HG03066 (cell line): ENCODE results near the gene C11orf52.
"Not testable (repeated sequence)": the region's sequence is repeated elsewhere in the genome, so short reads cannot be mapped to it uniquely, and the experiment has no call there.

ENCODE experiments used
- ATAC-seq: cut with Tn5 transposase; IDR thresholded peaks from one replicate; pipeline ENCODE4 v1.9.1; 2021; ENCODE audit warnings: low read depth; ENCODE audit not compliant: unreplicated experiment

Gene C11orf52

DNA sequence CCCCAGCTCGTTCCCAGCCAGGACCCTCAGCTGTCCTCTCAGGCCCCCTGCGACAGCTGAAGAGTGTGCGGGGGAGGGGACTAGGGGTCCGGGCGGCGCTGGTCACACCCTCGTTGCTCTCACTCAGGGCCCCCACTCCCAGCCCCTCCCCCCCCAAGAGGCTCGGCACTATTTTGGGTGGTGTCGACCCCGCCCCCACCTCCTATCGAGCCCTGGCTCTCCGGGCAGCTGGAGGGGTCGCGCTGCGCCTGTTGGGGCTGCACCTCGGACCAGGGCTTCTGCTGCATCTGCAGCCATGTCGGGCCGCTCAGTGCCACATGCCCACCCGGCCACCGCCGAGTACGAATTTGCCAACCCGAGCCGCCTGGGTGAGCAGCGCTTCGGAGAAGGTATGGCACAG is 6.2 kb upstream of the C11orf52 start, which contains the start of gene HSPB2:
HSPB2 (plus strand) TSS at position 200 of the 400 bp plus-strand sequence; CDS start at position 296, 96 bp downstream.
- ATAC-seq = no peak

GRCh38 chr11:111913031-111913861 is 5.5 kb upstream of the C11orf52 start:
- no peak for ATAC-seq

GRCh38 chr11:111913997-111914396 is 4.7 kb upstream of the C11orf52 start:
- no peak for ATAC-seq

GRCh38 chr11:111916768-111917167 is 1.9 kb upstream of the C11orf52 start:
- no peak for ATAC-seq

DNA sequence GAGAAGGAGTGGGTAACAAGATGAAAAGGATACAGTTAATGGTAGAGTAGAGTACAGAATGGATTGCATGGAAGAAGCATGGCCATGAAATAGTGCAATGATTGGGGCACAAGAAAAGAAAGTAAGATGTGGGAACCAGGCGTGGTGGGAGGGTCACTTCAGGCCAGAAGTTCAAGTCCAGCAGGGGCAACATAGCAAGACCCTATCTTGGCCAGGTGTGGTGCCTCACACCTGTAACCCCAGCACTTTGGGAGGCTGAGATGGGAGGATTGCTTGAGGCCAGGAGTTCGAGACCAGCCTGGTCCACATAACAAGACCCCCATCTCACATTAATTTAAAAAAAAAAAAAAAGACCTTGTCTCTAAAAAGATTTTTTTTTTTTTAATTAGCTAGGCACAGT is 1.4 kb upstream of the C11orf52 start:
- ATAC-seq = no peak

- ATAC-seq = no peak
These were observed 925 bp upstream of the C11orf52 start for GRCh38 chr11:111917788-111918187.

DNA sequence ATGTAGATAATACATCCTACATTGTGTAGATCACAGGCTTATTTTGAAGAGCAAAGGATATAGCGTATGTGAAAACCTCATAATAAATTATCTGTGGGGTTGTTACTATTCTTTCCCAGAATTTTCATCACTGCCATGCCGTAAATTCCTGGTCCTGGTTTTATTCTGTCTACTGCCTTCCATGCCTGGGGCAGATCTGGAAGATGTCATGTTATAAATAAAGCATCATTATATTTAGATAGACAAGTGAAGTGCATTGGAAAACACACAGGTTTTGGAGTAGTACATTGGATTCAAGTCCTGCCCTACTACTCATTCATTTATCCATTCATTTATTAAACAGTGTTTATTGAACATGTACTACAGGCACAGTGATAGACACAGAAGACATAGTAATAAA is 2.2 kb downstream of the C11orf52 start:
- ATAC-seq = no peak

DNA sequence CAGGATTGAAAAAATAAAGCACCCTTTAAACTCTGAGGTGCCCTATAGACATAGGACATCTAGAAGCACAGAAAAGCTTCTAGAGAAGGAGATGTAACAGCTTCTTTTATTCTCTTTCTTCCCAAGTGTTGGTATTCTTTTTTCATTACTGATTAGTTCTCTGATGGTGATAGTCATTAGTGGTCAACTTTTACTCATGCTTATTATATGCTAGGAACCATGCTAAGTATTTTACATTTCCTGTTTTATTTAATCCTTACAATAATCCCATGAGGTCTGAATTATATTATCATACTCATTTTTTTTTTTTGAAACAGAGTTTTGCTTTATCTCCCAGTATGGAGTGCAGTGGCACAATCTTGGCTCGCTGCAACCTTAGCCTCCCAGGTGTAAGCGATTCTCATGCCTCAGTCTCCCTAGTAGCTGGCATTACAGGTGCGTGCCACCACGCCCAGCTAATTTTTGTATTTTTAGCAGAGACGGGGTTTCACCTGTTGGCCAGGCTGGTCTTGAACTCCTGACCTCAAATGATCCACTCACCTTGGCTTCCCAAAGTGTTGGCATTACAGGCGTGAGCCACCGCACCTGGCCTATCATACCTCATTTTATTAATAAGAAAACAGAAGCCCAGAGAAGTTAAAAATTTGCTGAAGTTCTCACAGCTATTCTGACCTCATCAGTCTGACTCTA is 3.0 kb downstream of the C11orf52 start:
- ATAC-seq = no peak

GRCh38 chr11:111922803-111923202 is 4.1 kb downstream of the C11orf52 start:
- ATAC-seq = no peak

DNA sequence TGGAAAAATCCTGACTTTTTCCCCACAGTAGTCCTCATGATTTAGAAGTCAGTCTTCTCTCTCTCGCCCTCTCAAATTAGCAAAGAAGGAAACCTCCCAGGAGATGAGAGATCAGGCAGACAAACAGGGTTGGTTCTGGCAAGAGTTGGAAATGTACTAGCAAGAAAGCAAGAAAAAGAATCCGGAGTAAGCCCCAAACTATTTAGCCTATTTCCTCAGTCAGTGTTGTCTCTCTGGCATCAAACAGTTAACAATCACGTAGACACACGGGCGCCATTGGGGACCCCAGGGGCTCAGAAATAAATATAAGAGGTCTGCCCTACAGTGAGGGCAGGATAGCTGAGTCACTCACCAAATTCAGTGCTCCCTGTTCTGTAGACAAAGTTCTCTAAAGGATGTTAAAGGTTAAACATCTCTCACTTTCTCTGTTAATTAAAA is 4.7 kb downstream of the C11orf52 start:
- ATAC-seq = no peak

DNA sequence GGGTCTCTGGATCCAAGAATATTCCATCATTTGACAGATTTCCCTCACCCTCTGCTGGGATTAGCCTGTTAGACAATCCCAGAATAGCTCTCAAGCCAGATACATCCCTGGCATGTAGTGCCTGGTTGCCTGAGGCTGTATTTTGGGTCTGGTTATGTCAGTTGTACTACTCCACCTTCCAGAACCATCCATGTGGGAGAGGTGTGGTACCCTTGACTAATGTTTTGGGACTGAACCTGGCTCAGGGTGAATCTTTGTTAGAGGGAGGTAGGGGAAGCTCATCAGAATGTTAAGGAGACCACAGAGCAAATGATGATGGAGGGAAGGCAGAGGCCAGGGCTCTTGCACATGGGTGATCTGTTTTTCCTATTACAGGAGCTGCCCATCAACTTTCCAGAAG is 5.2 kb downstream of the C11orf52 start:
- ATAC-seq = no peak

GRCh38 chr11:111925953-111926352 is 7.2 kb downstream of the C11orf52 start:
- no peak for ATAC-seq

GRCh38 chr11:111926505-111927391 is 8.0 kb downstream of the C11orf52 start:
- ATAC-seq = peak; percentile 92

DNA sequence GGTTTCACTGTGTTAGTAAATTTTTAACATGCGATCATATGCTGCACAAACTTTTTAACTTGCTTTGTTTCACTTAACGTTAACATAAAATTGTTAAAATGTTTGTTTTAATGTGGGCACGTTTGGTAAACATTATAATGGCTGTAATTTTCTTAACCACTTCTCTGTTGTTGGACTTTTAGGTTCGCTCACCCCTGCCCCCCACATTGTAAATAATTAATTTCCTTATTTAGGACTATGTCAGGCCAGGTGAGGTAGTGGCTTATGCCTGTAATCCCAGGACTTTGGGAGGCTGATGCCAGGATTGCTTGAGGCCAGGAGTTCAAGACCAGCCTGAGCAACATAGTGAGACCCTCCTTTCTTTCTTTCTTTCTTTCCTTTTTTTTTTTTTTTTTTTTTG is 11.8 kb downstream of the C11orf52 start:
- no peak for ATAC-seq

DNA sequence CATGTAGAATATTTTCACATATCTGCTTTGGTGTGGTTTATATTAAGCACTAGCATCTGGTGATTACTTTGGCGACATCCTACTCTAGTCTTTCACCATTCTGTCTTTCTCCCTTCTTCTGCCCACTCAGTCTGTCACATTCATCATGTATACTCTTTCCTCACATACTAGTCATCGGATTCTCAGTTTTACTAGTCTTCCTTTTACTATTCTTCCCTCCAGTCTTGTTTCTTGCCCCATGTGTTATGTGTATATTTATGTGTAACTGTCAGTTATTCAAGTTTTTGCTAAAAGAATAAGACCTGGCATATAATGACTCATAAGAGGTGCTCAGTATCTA is 13.9 kb downstream of the C11orf52 start:
- ATAC-seq = no peak

GRCh38 chr11:111933176-111933575 is 14.5 kb downstream of the C11orf52 start:
- not testable (repeated sequence) for ATAC-seq

GRCh38 chr11:111933872-111934271 is 15.2 kb downstream of the C11orf52 start:
- no peak for ATAC-seq

- ATAC-seq = no peak
These were observed 15.6 kb downstream of the C11orf52 start for GRCh38 chr11:111934306-111934705.

DNA sequence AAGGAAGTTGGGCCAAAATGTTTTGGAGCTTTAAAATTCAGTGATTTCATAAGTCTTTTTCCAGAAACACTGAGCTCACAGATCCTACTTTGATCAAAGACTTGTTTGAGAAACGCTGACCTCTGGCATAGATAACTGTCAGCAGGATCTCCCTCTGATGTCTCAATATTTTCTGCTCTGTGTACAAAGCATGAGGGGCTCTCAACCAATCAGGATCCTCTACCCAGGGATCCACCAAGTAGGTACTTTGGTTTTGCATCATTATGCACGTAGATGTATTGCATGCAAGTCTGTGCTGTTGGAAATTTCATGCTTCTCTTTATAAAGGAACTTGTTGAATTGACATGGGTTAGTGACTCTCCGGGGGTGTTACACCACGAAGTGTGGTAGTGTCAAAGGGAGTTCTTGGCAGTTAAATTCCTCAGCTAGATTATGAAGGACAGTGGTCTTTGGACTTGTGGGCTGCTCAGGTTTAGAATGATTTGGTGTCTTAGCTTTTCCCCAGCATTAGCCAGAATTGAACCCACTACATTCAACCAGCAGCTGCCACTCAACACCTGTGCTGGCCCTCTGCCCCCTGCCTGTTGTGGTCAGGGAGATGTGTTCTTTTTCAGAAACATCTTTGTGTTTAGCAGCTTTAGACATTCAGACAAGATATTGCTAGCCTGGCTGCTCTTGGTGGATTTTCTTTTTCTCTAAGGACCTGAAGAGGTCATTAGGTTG is 16.8 kb downstream of the C11orf52 start:
- ATAC-seq = no peak

- ATAC-seq = no peak
These were observed 17.4 kb downstream of the C11orf52 start for GRCh38 chr11:111936040-111936540.
